Measurements from ENCODE around the gene RPL38. TPM values are rescaled to one million over a fixed set of nuclear protein-coding genes. Genes with fewer than 3 reads are reported as not detected.

The RPL38 gene
- total and polyA plus RNA-seq, 3 donors from 2014 or later: 345 to 1,788 (median 563) TPM

DNA sequence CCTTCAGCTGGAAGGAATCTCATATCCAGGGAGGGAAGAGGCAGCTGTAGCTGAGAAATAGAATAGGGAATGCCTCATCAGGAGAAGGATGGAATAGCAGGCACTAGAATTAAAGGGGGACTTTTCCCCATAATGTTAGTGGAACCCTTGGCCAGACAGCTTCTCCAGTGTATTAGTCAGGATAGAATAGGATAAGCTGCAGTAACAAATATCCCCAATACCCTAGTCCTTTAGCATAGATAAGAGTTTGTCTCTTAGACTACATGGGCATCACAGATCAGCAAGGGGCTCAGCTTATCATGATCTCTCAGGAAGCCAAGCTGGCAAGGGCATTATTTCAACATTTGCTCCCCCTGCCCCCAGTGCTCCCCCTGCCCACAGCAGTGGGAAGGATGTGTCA is 44.7 kb upstream of the RPL38 start:
- no peak for DNase-seq
- intact Hi-C loops (cut with DNase I; ENCODE audit: low total_unique reads): no loop called here
- Histone ChIP-seq H3K36me3 (ENCODE audit: low read depth, missing control alignments) (no peaks in the 10 kb centered on the region), H3K9me3 (no peaks in the 10 kb centered on the region), H3K27me3 (no peaks in the 10 kb centered on the region), H3K4me3 (no peak overlapping the region), H3K4me1 (no peaks in the 10 kb centered on the region), H3K27ac (no peak overlapping the region)
- TF ChIP-seq, protein P1, sequence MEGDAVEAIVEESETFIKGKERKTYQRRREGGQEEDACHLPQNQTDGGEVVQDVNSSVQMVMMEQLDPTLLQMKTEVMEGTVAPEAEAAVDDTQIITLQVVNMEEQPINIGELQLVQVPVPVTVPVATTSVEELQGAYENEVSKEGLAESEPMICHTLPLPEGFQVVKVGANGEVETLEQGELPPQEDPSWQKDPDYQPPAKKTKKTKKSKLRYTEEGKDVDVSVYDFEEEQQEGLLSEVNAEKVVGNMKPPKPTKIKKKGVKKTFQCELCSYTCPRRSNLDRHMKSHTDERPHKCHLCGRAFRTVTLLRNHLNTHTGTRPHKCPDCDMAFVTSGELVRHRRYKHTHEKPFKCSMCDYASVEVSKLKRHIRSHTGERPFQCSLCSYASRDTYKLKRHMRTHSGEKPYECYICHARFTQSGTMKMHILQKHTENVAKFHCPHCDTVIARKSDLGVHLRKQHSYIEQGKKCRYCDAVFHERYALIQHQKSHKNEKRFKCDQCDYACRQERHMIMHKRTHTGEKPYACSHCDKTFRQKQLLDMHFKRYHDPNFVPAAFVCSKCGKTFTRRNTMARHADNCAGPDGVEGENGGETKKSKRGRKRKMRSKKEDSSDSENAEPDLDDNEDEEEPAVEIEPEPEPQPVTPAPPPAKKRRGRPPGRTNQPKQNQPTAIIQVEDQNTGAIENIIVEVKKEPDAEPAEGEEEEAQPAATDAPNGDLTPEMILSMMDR (IDR thresholded peaks at IDR 0.05): no peak
- TF ChIP-seq POLR2A (IDR thresholded peaks at IDR 0.05): no peak

DNA sequence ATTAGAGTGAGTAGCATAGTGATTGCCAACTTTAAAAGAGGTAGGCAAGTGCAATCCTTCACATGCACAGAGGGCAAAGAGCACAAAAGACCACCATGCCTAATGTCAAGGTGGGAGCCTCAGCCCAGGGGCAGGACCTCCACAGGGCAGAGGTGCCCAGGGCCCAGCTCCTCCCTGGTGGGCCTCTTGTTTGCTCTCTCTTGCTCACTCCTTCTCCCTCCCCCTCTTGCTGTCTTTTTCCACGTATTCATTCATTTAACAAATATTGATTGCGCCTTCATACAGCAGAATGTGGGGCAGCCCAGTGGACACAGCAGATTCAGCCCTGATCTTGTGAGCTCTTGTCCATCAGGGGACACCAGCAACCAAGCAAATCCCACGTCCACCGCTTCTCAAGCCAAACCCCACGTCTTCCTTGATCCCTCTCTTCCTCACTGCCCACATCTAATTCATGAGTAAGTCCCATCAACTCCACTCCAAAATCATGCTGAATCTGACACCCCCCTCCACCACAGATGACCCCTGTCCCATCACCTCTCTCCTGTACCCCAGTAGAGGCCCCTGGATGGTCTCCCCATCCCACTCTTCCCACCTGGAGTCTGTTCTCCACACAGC is 44.1 kb upstream of the RPL38 start:
- H3K36me3 ChIP-seq (ENCODE audit: low read depth, missing control alignments): no peaks in the 10 kb centered on the region
- H3K9me3 ChIP-seq: no peaks in the 10 kb centered on the region
- TF ChIP-seq, protein P1 (IDR thresholded peaks at IDR 0.05): no peak
- no peak for TF ChIP-seq POLR2A (IDR thresholded peaks at IDR 0.05)
- H3K27me3 ChIP-seq: no peaks in the 10 kb centered on the region
- intact Hi-C loops (cut with DNase I; ENCODE audit: low total_unique reads): no loop called here
- no peak overlapping the region for H3K27ac ChIP-seq
- no peak overlapping the region for H3K4me3 ChIP-seq
- 96 to 97% methylated on average over 5 of the region's 5 CpGs for WGBS, 2 donors
- no peak for DNase-seq
- H3K4me1 ChIP-seq: no peaks in the 10 kb centered on the region

DNA sequence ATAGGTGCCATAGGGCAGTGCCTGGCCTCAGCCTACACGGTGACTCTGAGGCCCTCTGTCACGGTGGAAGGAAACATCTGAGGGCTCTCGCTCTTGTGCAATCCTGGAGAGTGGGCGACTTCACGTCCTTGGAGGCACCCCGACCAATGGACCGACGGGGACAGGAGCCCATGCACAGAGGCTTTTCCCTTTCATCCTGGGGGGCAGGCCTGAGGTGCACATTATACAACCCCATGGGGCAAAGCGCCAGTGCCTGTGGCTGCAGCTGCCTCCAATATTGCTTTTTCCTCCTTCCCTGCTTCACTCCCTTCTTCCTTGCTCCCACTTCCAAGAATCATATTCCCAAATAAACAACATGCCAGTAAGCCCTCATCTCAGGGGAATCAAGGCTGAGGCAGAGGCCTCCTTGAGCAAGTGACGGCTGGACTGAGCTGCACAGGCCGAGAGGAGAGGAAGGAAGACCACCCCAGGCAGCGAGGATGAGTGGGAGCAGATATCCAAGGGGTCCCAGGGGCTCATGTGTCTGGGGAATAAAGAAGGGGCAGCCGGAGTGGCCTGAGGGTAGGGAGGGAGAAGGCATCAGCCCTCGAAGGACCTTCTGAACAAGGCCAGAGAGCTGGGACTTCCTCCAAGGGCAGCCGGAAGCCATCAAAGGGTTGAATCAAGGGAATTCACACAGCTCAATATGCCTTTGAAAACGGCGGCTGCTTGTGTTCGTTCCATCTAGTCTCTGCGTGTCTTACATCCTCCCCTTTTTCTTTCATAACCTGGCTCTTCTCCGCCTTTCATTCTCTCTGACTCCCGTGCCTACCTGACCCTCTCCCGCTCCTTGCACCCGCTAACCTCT is 42.6 kb upstream of the RPL38 start:
- TF ChIP-seq POLR2A (IDR thresholded peaks at IDR 0.05): no peak
- TF ChIP-seq, protein P1 (IDR thresholded peaks at IDR 0.05): no peak
- Histone ChIP-seq H3K4me1 (no peaks in the 10 kb centered on the region), H3K27ac (no peak overlapping the region), H3K27me3 (no peaks in the 10 kb centered on the region), H3K4me3 (no peak overlapping the region), H3K9me3 (no peaks in the 10 kb centered on the region), H3K36me3 (ENCODE audit: low read depth, missing control alignments) (no peaks in the 10 kb centered on the region)
- DNase-seq: no peak
- WGBS, 2 donors: 60 to 68% methylated on average over 22 to 23 of the region's 23 CpGs
- intact Hi-C loops (cut with DNase I; ENCODE audit: low total_unique reads): no loop called here

DNA sequence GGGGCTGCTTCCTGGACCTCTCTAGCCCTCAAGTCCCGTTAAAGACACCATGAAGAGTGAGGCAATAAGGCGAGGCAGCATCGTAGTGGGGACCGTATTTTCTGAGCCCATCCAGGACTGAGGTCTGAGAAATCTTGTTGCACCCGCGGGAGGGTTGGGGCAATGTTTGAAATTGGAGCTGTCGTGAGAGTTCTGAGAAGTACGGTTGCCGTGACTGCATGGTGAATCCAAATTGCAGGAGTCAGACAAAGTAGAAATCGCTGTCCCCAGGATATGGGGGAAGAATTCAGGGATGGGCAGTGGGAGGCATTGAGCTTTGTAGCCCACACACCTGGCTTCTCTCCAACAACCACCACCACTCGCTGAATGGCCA is 42.0 kb upstream of the RPL38 start:
- TF ChIP-seq, protein P1 (IDR thresholded peaks at IDR 0.05): no peak
- TF ChIP-seq POLR2A (IDR thresholded peaks at IDR 0.05): no peak
- Histone ChIP-seq H3K4me1 (no peaks in the 10 kb centered on the region), H3K36me3 (ENCODE audit: low read depth, missing control alignments) (no peaks in the 10 kb centered on the region), H3K27ac (no peak overlapping the region), H3K9me3 (no peaks in the 10 kb centered on the region), H3K4me3 (no peak overlapping the region), H3K27me3 (no peaks in the 10 kb centered on the region)
- WGBS, 2 donors: 39 to 45% methylated on average over 11 of the region's 11 CpGs
- no peak for DNase-seq
- intact Hi-C loops (cut with DNase I; ENCODE audit: low total_unique reads): no loop called here

Measured in testis (tissue), 3 donors.